Inferior parietal cortex (tissue), 1 donor: ENCODE data around the gene CDH1.

Source experiments
- DNase-seq: peaks from one replicate; pipeline ENCODE4 v3.0.0-alpha.2; 2016; ENCODE audit errors: extremely low spot score

Gene CDH1

GRCh38 chr16:68732042-68732680 lies 4.9 kb upstream of the CDH1 start:
- DNase-seq, result no peak

- DNase-seq, result no peak
These were observed 4.2 kb upstream of the CDH1 start for GRCh38 chr16:68732741-68733399.

- DNase-seq, result no peak
These were observed 3.5 kb upstream of the CDH1 start for GRCh38 chr16:68733570-68733969.

- DNase-seq, result no peak
These were observed 2.3 kb upstream of the CDH1 start for GRCh38 chr16:68734782-68735181.

- no peak for DNase-seq
These were observed 531 bp upstream of the CDH1 start for GRCh38 chr16:68736561-68736960.

- DNase-seq, result no peak
These were observed 888 bp downstream of the CDH1 start for GRCh38 chr16:68737730-68738629.

- no peak for DNase-seq
These were observed 3.0 kb downstream of the CDH1 start for GRCh38 chr16:68739964-68740627.

GRCh38 chr16:68740628-68741346 lies 3.7 kb downstream of the CDH1 start:
- no peak for DNase-seq

GRCh38 chr16:68743664-68744063 lies 6.6 kb downstream of the CDH1 start:
- no peak for DNase-seq

GRCh38 chr16:68744744-68745280 lies 7.7 kb downstream of the CDH1 start:
- DNase-seq, result no peak

- no peak for DNase-seq
These were observed 9.9 kb downstream of the CDH1 start for GRCh38 chr16:68746951-68747350.

GRCh38 chr16:68749432-68749831 lies 12.3 kb downstream of the CDH1 start:
- no peak for DNase-seq

- no peak for DNase-seq
These were observed 13.2 kb downstream of the CDH1 start for GRCh38 chr16:68750193-68750695.

GRCh38 chr16:68751160-68751559 lies 14.1 kb downstream of the CDH1 start:
- no peak for DNase-seq

GRCh38 chr16:68752602-68753001 lies 15.5 kb downstream of the CDH1 start:
- no peak for DNase-seq

GRCh38 chr16:68754084-68754792 lies 17.1 kb downstream of the CDH1 start:
- no peak for DNase-seq

- no peak for DNase-seq
These were observed 19.3 kb downstream of the CDH1 start for GRCh38 chr16:68756239-68756915.

- DNase-seq, result no peak
These were observed 20.5 kb downstream of the CDH1 start for GRCh38 chr16:68757625-68757935.

GRCh38 chr16:68759062-68759461 lies 22.0 kb downstream of the CDH1 start:
- DNase-seq, result no peak
